GM20000 (cell line): Measurements from ENCODE around the gene KBTBD13.

Experiments used
- DNase-seq: peaks from one replicate; pipeline ENCODE4 v3.0.0; 2012; ENCODE audit warnings: low spot score
- TF ChIP-seq, protein P1 (sequence below): IDR thresholded peaks from 2 replicates; pipeline ENCODE4 v1.5.1; 2012; ENCODE audit warnings: mild to moderate bottlenecking, control low read depth; ENCODE audit errors: extremely low read depth, missing control alignments

KBTBD13 gene

DNA sequence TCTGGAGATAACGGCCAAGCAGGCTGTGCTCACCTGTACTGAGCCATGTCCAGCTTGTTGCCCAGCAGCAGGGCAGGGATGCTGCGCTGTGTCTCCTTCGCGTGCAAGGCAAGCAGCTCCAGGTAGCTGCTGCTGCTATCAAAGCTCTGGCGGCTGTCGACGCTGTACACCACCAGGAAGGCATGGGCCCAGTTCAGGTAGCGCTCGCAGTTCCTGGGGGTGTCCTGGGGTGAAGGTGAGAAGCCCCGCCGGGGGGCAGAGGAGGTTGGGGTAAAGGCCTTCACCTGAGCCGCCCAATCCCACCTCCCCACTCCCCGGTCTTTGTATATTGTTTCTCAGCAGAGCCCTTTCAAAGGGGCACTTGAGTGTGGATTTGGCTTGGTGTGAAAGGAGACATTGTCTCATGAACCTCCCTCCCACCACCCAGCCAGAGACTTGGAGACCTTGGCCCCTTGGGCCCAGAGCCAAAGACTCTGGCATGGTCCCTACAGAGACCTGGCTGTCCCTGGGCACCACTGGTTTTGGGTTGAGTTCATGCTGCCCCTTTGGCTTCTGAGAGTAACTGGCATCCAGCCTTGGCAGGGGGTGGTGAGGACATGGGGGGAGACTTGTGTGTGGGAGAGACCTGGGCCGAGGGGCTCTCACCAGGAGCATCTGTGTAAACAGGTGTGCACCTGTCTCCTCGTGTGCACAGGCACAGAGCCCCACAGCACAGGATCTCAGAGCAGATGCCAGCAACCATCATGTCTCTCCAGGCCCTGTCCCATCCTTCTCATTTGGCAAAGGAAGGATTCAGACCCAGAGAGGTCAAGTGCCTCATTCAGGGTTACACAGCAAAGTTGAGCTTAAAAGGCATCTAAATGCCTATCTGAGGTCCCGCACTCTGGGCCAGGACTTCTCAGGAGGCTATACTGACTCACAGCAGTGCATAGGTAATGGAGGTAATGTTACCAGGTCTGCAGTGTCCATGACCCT is 17.9 kb upstream of the KBTBD13 start:
- no peak for DNase-seq
- TF ChIP-seq, protein P1, sequence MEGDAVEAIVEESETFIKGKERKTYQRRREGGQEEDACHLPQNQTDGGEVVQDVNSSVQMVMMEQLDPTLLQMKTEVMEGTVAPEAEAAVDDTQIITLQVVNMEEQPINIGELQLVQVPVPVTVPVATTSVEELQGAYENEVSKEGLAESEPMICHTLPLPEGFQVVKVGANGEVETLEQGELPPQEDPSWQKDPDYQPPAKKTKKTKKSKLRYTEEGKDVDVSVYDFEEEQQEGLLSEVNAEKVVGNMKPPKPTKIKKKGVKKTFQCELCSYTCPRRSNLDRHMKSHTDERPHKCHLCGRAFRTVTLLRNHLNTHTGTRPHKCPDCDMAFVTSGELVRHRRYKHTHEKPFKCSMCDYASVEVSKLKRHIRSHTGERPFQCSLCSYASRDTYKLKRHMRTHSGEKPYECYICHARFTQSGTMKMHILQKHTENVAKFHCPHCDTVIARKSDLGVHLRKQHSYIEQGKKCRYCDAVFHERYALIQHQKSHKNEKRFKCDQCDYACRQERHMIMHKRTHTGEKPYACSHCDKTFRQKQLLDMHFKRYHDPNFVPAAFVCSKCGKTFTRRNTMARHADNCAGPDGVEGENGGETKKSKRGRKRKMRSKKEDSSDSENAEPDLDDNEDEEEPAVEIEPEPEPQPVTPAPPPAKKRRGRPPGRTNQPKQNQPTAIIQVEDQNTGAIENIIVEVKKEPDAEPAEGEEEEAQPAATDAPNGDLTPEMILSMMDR, result no peak

DNA sequence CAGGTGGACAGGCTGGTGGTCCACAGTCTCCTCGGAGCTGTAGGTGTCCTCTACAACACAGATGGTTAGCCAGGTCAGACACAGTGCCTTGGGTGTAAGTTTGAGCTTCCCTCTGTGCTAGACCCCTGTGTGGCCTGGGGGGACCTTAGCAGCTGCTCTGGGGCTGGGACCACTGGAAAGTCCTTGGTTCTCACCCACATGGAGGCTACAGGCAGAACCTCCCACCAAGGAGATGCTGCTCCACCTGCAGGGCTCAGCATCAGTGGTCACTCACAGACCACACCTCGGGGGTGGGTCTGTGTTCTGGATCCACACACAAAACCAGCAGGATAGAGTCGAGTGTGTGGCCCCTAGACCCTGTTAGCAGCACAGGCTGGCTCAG is 17.2 kb upstream of the KBTBD13 start:
- TF ChIP-seq, protein P1, result no peak

DNA sequence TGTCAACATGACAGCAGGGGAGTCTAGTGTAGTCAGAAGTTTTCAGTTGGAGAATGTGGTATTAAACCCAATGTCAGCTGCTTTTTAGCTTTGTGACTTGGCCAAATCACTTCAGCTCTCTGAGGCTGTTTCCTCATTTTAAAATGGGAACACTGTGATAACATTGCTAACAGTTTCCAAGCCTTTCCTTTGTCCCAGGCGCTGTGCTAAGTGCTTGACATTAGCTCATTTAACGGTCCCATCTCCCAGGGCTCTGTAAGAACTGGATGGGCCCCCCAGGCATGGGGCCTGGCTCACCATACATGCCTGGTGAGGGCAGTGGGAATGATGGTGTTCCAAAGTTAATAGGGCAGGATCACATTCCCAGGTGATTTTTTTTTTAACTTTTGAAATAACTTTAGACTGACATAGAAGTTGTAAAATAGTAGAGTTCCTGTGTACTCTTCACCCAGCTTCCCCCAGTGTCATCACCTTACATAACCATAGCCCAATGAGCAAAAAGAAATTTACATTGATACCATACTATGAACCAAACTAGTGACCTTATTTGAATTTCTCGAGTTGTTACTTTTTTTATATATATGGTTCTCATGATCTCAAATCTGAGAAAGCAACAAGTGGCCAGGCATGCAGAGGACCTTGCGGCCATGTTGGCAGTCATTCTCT is 16.5 kb upstream of the KBTBD13 start:
- DNase-seq, result no peak
- TF ChIP-seq, protein P1, result no peak

More for the DNA sequence above, 17.2 kb upstream of the KBTBD13 start:
- no peak for DNase-seq

DNA sequence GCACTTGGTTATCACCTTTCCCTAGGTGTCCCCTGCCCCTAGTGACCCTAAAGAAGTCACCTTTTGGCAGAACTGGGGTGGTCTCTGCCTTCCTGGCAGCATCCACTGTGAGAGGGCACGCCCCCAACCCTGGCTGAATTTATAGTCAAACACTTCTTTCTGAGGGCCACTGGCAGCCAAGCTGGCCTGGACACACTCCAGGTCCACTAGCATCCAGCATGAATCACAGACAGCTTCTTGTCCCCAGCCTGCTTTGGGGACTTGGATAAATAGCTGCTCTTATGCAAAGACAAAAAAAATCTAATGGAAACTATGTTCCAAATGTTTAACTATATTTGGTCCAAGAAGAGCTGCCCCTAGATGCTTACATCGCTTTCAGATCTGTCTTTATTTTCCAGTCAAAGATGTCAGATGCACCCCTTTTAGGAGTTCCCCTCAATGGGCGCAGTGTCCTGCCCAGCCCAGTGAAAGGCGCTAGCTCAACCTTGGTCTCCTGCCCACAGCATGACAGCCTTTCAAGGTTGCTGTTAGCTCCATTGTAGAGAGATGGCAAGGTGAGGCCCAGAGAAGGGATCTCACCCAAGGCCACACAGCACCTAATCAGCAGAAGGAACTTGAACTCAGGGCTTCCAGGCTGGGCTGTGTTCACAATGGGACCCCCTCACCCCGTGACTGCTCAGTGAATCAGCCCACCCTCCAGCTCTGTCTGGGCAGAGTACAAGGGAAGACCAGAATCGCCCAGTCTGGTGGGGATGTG is 15.7 kb upstream of the KBTBD13 start:
- TF ChIP-seq, protein P1, result no peak

DNA sequence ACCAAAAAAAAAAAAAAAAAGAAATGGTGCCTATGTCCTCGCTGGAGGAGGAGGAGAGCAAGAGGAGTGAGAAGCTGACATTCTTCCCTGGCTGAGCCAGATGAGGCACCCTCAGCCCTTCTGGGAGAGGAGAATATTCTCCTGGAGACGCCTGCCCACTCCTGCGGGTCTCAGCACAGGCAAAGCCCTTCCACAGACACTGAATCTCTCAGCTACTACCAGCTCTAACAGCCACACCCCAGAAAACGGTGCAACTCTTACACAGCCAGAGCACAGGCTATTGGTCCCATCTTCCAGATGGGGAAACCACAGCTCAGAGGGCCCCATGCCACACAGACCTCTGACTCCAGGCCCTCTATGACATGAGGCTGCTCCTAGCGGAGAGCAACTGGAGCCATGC is 14.5 kb upstream of the KBTBD13 start:
- DNase-seq, result no peak
- TF ChIP-seq, protein P1, result no peak

More for the DNA sequence above, 15.7 kb upstream of the KBTBD13 start:
- no peak for DNase-seq

DNA sequence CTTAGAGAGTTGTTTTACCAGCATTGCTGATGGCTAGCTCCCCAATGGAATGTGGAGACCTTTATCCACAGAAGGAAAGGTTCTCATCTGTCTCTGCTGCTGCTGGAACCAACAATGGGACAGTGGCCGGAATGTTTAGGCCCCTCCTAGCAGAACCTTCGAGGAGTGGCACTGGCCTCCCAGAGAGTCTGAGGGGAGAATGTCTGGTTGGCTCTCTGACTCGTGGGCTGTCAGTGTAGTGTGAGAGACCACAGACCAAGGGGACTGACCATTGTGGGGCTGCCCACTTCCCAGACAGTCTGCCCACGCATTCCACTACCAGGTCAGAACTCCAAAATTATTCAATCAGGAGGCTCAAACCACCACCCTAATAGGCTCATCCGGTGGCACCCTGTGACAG is 13.8 kb upstream of the KBTBD13 start:
- DNase-seq, result no peak
- TF ChIP-seq, protein P1, result no peak
